ENCODE results near the gene CD274.

The CD274 gene

GRCh38 chr9:5502553-5502952 lies 52.2 kb downstream of the CD274 start:
- no peak for DNase-seq

- no peak for DNase-seq
Observed at GRCh38 chr9:5509573-5509972, 59.2 kb downstream of the CD274 start.

GRCh38 chr9:5510360-5510931 lies 60.1 kb downstream of the CD274 start, which contains the start of gene PDCD1LG2:
PDCD1LG2 (plus strand) TSS chr9:5510531; CDS start chr9:5522547, 12,016 bp downstream.
- DNase-seq, result no peak

GRCh38 chr9:5510989-5511388 lies 60.6 kb downstream of the CD274 start:
- no peak for DNase-seq

- no peak for DNase-seq
Observed at GRCh38 chr9:5511476-5511875, 61.1 kb downstream of the CD274 start.

- no peak for DNase-seq
Observed at GRCh38 chr9:5511935-5512580, 61.7 kb downstream of the CD274 start.

GRCh38 chr9:5512658-5513452 lies 62.5 kb downstream of the CD274 start:
- no peak for DNase-seq

- no peak for DNase-seq
Observed at GRCh38 chr9:5513966-5514616, 63.7 kb downstream of the CD274 start.

- no peak for DNase-seq
Observed at GRCh38 chr9:5514617-5515260, 64.4 kb downstream of the CD274 start.

- no peak for DNase-seq
Observed at GRCh38 chr9:5515261-5515650, 64.9 kb downstream of the CD274 start.

GRCh38 chr9:5516453-5517220 lies 66.3 kb downstream of the CD274 start:
- no peak for DNase-seq

GRCh38 chr9:5518171-5518936 lies 68.0 kb downstream of the CD274 start:
- no peak for DNase-seq

GRCh38 chr9:5518937-5519319 lies 68.6 kb downstream of the CD274 start:
- DNase-seq, result no peak

All from NK-92 treated with Interleukin-12 subunit alpha and Interleukin-12 subunit beta, amount 100 ng/mL, for 24 hours (cell line).